GM20000 (cell line): ENCODE results near the gene GRK3.
"Not testable (repeated sequence)": the region's sequence is repeated elsewhere in the genome, so short reads cannot be mapped to it uniquely, and the experiment has no call there.

ENCODE experiments used
- DNase-seq: peaks from one replicate; pipeline ENCODE4 v3.0.0; 2012; ENCODE audit warnings: low spot score
- TF ChIP-seq, protein P1 (sequence below): IDR thresholded peaks from 2 replicates; pipeline ENCODE4 v1.5.1; 2012; ENCODE audit warnings: mild to moderate bottlenecking, control low read depth; ENCODE audit errors: extremely low read depth, missing control alignments

Gene GRK3

DNA sequence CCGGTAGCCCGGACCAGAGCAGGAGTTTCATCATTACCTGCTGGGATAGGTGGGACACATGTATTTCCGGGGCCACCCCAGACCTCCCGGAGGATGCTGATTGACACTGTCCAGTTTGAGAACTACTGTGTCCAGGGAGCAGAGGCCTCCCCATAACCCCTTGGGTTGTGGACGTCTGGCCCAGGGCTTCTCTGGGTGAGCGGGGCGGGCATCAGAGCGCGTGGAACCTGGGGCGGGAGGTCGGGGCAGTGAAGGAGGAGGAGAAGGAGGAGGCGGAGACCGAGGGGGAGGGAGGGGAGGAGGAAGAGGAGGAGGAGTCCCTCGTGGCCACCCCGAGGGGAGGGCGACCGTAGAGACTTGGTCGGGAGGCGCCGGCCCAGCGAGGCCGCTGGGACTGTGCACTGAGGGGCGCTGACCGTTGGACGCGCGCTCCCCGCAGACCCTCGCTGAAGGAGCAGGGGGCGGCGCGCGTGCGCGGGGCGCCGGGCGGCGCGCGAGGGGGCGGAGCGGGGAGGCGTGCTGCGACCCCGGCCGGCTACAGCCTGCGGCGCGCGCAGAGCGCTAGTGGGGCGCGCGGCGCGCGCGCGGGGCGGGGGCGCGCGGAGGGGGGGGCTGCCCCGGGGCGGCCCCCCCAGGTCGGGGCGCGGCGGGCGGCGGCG is at the start of gene GRK3:
TSS of gene GRK3 (plus strand) at position 356 of the 659 bp plus-strand sequence. CDS start 366 bp downstream, outside the sequence.
- DNase-seq: peak; percentile 84
- TF ChIP-seq, protein P1, sequence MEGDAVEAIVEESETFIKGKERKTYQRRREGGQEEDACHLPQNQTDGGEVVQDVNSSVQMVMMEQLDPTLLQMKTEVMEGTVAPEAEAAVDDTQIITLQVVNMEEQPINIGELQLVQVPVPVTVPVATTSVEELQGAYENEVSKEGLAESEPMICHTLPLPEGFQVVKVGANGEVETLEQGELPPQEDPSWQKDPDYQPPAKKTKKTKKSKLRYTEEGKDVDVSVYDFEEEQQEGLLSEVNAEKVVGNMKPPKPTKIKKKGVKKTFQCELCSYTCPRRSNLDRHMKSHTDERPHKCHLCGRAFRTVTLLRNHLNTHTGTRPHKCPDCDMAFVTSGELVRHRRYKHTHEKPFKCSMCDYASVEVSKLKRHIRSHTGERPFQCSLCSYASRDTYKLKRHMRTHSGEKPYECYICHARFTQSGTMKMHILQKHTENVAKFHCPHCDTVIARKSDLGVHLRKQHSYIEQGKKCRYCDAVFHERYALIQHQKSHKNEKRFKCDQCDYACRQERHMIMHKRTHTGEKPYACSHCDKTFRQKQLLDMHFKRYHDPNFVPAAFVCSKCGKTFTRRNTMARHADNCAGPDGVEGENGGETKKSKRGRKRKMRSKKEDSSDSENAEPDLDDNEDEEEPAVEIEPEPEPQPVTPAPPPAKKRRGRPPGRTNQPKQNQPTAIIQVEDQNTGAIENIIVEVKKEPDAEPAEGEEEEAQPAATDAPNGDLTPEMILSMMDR: no peak

DNA sequence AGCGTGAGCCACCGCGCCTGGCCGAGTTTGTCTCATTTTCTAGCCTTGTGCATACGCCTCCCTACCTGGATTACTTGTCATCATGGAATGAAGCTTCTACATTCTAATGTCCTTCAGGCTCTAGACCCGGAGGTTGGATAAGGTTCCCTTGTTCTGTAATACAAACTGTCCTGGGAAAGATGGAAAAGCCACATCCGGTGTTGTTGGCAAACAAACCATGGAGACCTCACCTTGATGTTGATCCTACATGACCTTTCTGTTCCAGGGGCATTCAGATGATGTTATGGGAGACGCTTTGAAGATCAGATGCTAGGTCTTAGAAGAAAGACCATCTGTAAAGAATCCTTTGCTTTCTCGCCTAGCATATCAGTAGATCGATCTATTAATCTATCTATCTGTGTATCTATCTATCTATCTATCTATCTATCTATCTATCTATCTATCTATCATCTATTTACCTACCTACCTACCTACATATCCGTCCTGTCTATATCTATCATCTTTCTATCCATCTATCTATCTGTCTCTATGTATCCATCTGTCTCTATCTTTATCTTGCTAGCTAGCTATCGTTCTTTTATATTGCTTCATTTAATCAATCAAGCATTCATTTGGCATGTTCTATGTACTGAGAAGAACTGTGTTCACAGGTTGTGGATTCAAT is 46.3 kb upstream of the GRK3 start:
- no peak for DNase-seq
- TF ChIP-seq, protein P1: no peak

DNA sequence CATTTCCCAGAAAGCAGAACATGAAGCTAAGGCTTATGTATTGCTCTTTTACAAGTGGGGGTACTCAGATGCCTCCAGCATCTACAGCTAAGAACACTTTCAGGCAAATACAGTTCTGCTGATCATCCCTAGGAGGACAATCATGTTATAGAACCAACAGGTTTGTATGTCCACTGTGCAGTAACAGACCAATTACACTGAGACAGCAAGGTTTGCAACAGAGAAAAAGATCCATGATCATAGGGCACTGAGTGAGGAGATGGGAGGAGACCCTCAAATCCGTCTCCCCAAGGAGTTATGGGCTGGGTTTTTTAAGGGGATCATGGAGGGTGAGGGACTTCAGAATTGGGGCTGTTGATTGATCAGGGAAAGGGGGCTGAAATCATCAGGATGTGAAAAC is 39.1 kb upstream of the GRK3 start:
- TF ChIP-seq, protein P1: no peak
- no peak for DNase-seq

DNA sequence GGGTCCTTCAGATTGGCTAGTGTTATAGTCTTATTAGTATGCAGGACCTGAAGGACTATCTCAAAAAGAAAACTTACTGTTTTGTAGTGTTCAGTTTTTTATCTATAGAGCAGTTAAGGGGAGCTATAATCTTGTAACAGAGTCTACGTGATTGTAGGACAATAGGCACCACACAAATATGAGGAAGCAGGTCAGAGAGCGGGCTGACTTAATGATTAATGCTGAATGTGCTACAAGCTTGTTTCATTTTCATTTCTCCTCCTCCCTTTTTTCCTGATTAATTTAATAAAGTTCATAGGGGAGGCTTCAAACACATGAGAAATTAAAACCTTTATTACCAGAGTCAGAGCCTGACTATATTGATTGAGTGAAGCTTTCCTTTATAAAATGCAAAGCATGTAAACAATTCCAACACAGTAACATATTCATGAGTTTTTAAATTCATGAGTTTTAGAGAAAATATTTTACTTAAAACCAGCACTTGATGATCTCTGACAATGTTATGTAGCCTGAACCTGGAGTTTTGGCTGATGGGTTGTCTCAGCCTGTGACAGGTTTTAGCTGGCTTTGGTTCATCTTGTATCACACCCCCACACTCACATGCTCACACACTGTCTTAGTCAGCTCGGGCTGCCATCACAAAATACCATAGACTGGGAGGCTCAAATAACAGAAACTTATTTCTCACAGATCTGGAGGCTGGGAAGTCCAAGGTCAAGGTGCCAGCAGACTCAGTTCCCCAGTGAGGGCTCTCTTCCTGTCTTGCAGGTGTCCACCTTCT is 38.5 kb upstream of the GRK3 start:
- not testable (repeated sequence) for DNase-seq

DNA sequence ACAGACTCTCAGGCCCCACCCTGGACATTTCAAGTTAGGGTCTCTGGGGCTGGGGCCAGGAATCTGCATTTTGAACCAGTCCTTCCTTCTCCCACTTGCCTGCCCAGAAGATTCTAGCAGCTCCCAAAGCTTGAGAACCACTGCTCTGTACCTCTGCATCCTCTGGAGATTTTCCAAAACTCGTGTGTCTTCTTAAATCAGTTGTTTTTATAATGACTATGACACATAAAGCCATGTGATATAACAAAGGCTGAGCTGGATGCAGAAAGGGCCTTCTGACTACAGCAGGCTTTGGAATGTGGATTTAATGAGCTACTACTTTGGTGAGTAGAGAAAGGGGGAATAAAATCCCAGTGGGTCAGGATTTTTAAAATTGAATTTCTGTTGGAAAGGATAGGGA is 37.5 kb upstream of the GRK3 start:
- not testable (repeated sequence) for DNase-seq

- not testable (repeated sequence) for DNase-seq
Observed at GRCh38 chr22:25528068-25528467, 36.4 kb upstream of the GRK3 start.

GRCh38 chr22:25529059-25529458 is 35.4 kb upstream of the GRK3 start:
- DNase-seq: not testable (repeated sequence)

DNA sequence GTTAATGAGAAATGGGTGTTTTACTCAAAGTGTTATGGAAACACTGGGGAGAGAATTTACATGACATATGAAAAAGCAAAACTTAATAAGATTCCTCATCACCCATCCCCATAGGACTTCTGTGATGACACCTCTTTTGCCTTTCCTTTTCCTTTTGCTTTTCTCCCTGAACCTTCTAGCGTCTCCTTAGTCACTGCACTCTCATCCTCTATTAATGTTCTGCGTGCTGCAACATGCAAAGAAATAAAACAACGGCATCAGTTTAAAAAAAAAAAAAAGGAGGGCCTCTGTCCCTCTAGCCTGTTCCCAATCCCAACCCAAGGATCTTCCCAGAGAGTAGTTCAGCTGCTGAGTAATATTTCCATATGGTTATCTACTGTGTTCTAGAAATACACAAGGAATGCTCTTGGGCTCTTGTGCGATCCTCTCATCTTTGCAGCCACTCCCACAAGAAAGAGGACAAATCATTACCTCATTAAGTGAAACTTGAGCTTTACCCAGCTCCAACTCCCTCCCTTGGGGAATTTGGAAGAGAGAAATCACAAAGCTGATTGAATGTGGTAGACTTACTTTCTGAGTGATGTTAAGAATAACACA is 34.8 kb upstream of the GRK3 start:
- DNase-seq: not testable (repeated sequence)

DNA sequence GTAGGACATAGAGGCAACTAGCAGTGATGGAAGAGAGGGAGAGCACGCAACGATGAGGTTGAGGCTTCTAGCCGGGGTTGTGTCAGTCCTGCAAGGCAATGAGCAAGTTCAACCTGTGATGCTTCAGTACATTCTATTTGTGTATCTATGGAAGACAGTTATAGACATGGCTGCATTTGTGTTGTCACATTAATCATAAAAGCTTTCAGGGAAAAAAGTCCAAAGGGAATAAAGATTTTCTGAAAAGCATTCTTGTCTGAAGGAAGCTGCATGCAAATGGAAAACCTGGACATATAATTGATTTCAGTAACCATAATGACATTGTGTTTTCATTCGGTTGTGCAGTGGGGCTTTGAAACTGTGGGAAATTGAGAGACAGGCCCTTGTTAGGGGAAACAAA is 32.8 kb upstream of the GRK3 start:
- DNase-seq: not testable (repeated sequence)

DNA sequence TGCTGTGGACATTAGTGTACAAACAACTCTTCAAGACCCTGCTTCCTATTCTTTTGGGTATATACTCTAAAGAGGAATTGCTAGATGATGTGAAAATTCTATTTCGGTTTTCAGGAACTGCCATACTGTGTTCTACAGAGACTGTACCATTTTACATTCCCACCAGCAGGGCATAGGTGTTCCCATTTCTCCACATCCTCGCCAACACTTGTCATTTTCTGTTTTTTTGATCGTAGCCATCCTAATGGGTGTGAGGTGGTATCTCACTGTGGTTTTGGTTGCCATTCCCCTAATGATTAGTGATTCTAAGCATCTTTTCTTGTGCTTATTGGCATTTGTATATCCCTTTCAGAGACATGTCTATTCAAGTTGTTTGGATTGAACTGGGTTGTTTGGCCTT is 29.8 kb upstream of the GRK3 start:
- TF ChIP-seq, protein P1: no peak
- no peak for DNase-seq
